ENCODE results near the gene TLE6.

Gene TLE6

GRCh38 chr19:2978772-2979171 lies 1.4 kb downstream of the TLE6 start:
- H2BK15ac ChIP-seq (ENCODE audit: low read depth, poor library complexity, severe bottlenecking): no peak overlapping the region
- no peak overlapping the region for H3K4me2 ChIP-seq (ENCODE audit: low read length, poor library complexity, severe bottlenecking)
- H3K4me3 ChIP-seq (ENCODE audit: insufficient read depth in 1 of 2, low read depth in 1 of 2, low read length in 2 of 2): no peak overlapping the region
- peaks cover 38% of the 10 kb centered on the region for H3K4me1 ChIP-seq (ENCODE audit: control insufficient read depth, insufficient read depth, low read depth, low read length)
- no peak overlapping the region for H3K4ac ChIP-seq (ENCODE audit: low read depth in 1 of 2, low read length in 2 of 2)
- no peak overlapping the region for H2AFZ ChIP-seq (ENCODE audit: low read depth, low read length)
- H3K27me3 ChIP-seq (ENCODE audit: control insufficient read depth in 1 of 2, insufficient read depth in 1 of 2, low read length in 2 of 2): peaks cover 0 to 4% of the 10 kb centered on the region in 2 experiments
- no peak overlapping the region for H3K18ac ChIP-seq (ENCODE audit: low read depth in 1 of 2, low read length in 2 of 2)
- DNase-seq: no peak
- H2BK12ac ChIP-seq (ENCODE audit: low read length in 2 of 2): no peak overlapping the region
- H2BK120ac ChIP-seq (ENCODE audit: low read depth, low read length): no peak overlapping the region
- H3K23ac ChIP-seq (ENCODE audit: low read length in 2 of 2): no peak overlapping the region
- WGBS: 74% methylated on average over 6 of the region's 9 CpGs
- H2AK5ac ChIP-seq (ENCODE audit: low read length, severe bottlenecking): no peak overlapping the region
- no peaks in the 10 kb centered on the region for H3K9me3 ChIP-seq (ENCODE audit: control insufficient read depth, low read length)
- no peaks in the 10 kb centered on the region for H3K36me3 ChIP-seq (ENCODE audit: control insufficient read depth in 1 of 2, insufficient read depth in 2 of 2, low read depth in 1 of 2, low read length in 2 of 2)
- H3K27ac ChIP-seq (ENCODE audit: low read length, poor library complexity, severe bottlenecking): no peak overlapping the region
- H2BK5ac ChIP-seq (ENCODE audit: low read depth, low read length, poor library complexity, severe bottlenecking): no peak overlapping the region
- H4K91ac ChIP-seq (ENCODE audit: low read length): no peak overlapping the region
- no peak overlapping the region for H3K14ac ChIP-seq (ENCODE audit: low read length in 2 of 2)
- H3K9ac ChIP-seq (ENCODE audit: low read length): no peak overlapping the region
- no peak overlapping the region for H4K8ac ChIP-seq (ENCODE audit: low read length)
- no peaks in the 10 kb centered on the region for H3K79me1 ChIP-seq (replicated peaks; ENCODE audit: low read length, poor library complexity, severe bottlenecking)

DNA sequence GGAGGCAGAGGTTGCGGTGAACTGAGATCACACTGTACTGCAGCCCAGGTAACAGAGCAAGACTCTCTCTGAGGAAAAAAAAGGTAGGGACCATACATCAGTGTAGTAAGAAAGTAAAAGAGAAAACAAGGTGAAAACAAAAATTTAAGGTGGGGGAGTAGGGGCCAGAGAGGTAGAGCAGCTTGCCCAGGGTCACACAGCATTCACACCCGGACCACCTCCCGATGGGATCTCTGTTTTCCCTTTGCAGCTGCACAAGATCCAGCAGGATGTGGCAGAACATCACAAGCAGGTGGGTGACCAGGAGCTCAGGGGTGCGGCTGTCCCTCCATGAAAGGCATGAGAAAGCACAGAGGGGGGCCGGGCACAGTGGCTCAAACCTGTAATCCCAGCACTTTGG lies 4.5 kb downstream of the TLE6 start:
- no peak overlapping the region for H3K9ac ChIP-seq (ENCODE audit: low read length)
- H3K9me3 ChIP-seq (ENCODE audit: control insufficient read depth, low read length): no peaks in the 10 kb centered on the region
- no peak overlapping the region for H2BK5ac ChIP-seq (ENCODE audit: low read depth, low read length, poor library complexity, severe bottlenecking)
- WGBS: 88% methylated on average over 5 of the region's 5 CpGs
- no peak overlapping the region for H3K14ac ChIP-seq (ENCODE audit: low read length in 2 of 2)
- no peak overlapping the region for H4K91ac ChIP-seq (ENCODE audit: low read length)
- peaks cover 4 to 5% of the 10 kb centered on the region in 2 experiments for H3K27me3 ChIP-seq (ENCODE audit: control insufficient read depth in 1 of 2, insufficient read depth in 1 of 2, low read length in 2 of 2)
- H3K4me2 ChIP-seq (ENCODE audit: low read length, poor library complexity, severe bottlenecking): no peak overlapping the region
- no peak overlapping the region for H3K4ac ChIP-seq (ENCODE audit: low read depth in 1 of 2, low read length in 2 of 2)
- no peak overlapping the region for H3K23ac ChIP-seq (ENCODE audit: low read length in 2 of 2)
- H3K79me1 ChIP-seq (replicated peaks; ENCODE audit: low read length, poor library complexity, severe bottlenecking): no peaks in the 10 kb centered on the region
- no peak overlapping the region for H3K18ac ChIP-seq (ENCODE audit: low read depth in 1 of 2, low read length in 2 of 2)
- no peak overlapping the region for H2BK120ac ChIP-seq (ENCODE audit: low read depth, low read length)
- no peak overlapping the region for H3K27ac ChIP-seq (ENCODE audit: low read length, poor library complexity, severe bottlenecking)
- no peaks in the 10 kb centered on the region for H3K36me3 ChIP-seq (ENCODE audit: control insufficient read depth in 1 of 2, insufficient read depth in 2 of 2, low read depth in 1 of 2, low read length in 2 of 2)
- H4K8ac ChIP-seq (ENCODE audit: low read length): no peak overlapping the region
- no peak overlapping the region for H2BK15ac ChIP-seq (ENCODE audit: low read depth, poor library complexity, severe bottlenecking)
- H3K4me3 ChIP-seq (ENCODE audit: insufficient read depth in 1 of 2, low read depth in 1 of 2, low read length in 2 of 2): no peak overlapping the region
- H2AK5ac ChIP-seq (ENCODE audit: low read length, severe bottlenecking): no peak overlapping the region
- no peak overlapping the region for H2BK12ac ChIP-seq (ENCODE audit: low read length in 2 of 2)
- DNase-seq: no peak
- H2AFZ ChIP-seq (ENCODE audit: low read depth, low read length): no peak overlapping the region
- H3K4me1 ChIP-seq (ENCODE audit: control insufficient read depth, insufficient read depth, low read depth, low read length): peaks cover 38% of the 10 kb centered on the region

DNA sequence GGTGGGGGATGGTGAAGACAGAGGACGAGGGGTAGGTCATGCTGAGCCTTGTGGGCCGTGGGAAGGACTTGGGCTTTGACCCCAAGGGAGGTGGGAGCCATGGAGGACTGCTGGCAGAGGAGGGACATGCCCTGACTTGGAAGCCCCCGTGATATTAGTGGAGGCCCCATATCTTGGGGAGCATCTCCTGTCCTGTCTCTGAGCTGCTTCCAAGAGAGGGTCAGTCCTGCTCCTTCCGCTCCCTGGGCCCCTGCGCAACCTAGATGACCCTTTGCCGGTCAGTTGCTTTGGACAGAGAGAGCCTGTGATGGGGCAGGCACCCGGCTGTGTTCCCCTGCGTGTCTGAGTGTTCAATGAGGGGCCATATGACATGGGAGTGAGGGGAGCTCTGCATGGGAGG lies 5.2 kb downstream of the TLE6 start:
- H2BK12ac ChIP-seq (ENCODE audit: low read length in 2 of 2): peak overlapping the region; percentile 27 to 38
- H3K4ac ChIP-seq (ENCODE audit: low read depth in 1 of 2, low read length in 2 of 2): no peak overlapping the region
- H2BK120ac ChIP-seq (ENCODE audit: low read depth, low read length): no peak overlapping the region
- no peak overlapping the region for H3K4me2 ChIP-seq (ENCODE audit: low read length, poor library complexity, severe bottlenecking)
- peak overlapping the region; percentile 24 for H4K8ac ChIP-seq (ENCODE audit: low read length)
- H3K18ac ChIP-seq (ENCODE audit: low read depth in 1 of 2, low read length in 2 of 2): peak overlapping the region in 1 of 2 experiments; percentile 53
- no peaks in the 10 kb centered on the region for H3K79me1 ChIP-seq (replicated peaks; ENCODE audit: low read length, poor library complexity, severe bottlenecking)
- H3K27me3 ChIP-seq (ENCODE audit: control insufficient read depth in 1 of 2, insufficient read depth in 1 of 2, low read length in 2 of 2): peaks cover 11% of the 10 kb centered on the region in 2 experiments
- 59% methylated on average over 8 of the region's 8 CpGs for WGBS
- H3K14ac ChIP-seq (ENCODE audit: low read length in 2 of 2): no peak overlapping the region
- H3K9me3 ChIP-seq (ENCODE audit: control insufficient read depth, low read length): no peaks in the 10 kb centered on the region
- no peak overlapping the region for H2AK5ac ChIP-seq (ENCODE audit: low read length, severe bottlenecking)
- no peak for DNase-seq
- no peaks in the 10 kb centered on the region for H3K36me3 ChIP-seq (ENCODE audit: control insufficient read depth in 1 of 2, insufficient read depth in 2 of 2, low read depth in 1 of 2, low read length in 2 of 2)
- no peak overlapping the region for H2AFZ ChIP-seq (ENCODE audit: low read depth, low read length)
- no peak overlapping the region for H3K23ac ChIP-seq (ENCODE audit: low read length in 2 of 2)
- H3K27ac ChIP-seq (ENCODE audit: low read length, poor library complexity, severe bottlenecking): no peak overlapping the region
- peak overlapping the region; percentile 14 for H4K91ac ChIP-seq (ENCODE audit: low read length)
- no peak overlapping the region for H2BK5ac ChIP-seq (ENCODE audit: low read depth, low read length, poor library complexity, severe bottlenecking)
- H3K9ac ChIP-seq (ENCODE audit: low read length): no peak overlapping the region
- peak overlapping the region; percentile 44 for H2BK15ac ChIP-seq (ENCODE audit: low read depth, poor library complexity, severe bottlenecking)
- H3K4me3 ChIP-seq (ENCODE audit: insufficient read depth in 1 of 2, low read depth in 1 of 2, low read length in 2 of 2): no peak overlapping the region
- peaks cover 43% of the 10 kb centered on the region for H3K4me1 ChIP-seq (ENCODE audit: control insufficient read depth, insufficient read depth, low read depth, low read length)

DNA sequence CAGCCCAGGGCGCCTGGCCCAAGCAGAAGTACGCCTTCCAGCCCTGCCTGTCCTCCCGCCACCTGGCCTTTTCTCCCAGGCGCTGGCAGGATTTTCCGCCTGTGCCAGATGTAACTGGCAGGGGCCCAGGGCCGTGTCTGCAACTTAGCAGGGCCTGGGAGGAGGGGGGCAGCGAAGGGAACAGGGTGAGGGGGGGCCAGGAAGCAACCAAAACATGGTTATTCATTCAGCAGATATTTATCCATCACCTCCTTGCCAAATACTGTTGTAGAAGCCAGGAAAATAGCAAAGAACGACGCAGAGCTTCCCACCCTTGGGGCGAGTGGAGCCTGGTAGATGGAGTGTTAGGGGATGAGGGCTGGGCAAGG lies 5.6 kb downstream of the TLE6 start:
- peaks cover 42% of the 10 kb centered on the region for H3K4me1 ChIP-seq (ENCODE audit: control insufficient read depth, insufficient read depth, low read depth, low read length)
- H2BK120ac ChIP-seq (ENCODE audit: low read depth, low read length): no peak overlapping the region
- H3K27me3 ChIP-seq (ENCODE audit: control insufficient read depth in 1 of 2, insufficient read depth in 1 of 2, low read length in 2 of 2): peaks cover 15% of the 10 kb centered on the region in 2 experiments
- H2AFZ ChIP-seq (ENCODE audit: low read depth, low read length): no peak overlapping the region
- H2BK5ac ChIP-seq (ENCODE audit: low read depth, low read length, poor library complexity, severe bottlenecking): no peak overlapping the region
- H3K18ac ChIP-seq (ENCODE audit: low read depth in 1 of 2, low read length in 2 of 2): peak overlapping the region in 1 of 2 experiments; percentile 85
- no peak overlapping the region for H3K4me3 ChIP-seq (ENCODE audit: insufficient read depth in 1 of 2, low read depth in 1 of 2, low read length in 2 of 2)
- no peak overlapping the region for H3K4me2 ChIP-seq (ENCODE audit: low read length, poor library complexity, severe bottlenecking)
- H3K36me3 ChIP-seq (ENCODE audit: control insufficient read depth in 1 of 2, insufficient read depth in 2 of 2, low read depth in 1 of 2, low read length in 2 of 2): no peaks in the 10 kb centered on the region
- peak; percentile 54 for DNase-seq
- H2BK15ac ChIP-seq (ENCODE audit: low read depth, poor library complexity, severe bottlenecking): peak overlapping the region; percentile 29
- no peak overlapping the region for H3K23ac ChIP-seq (ENCODE audit: low read length in 2 of 2)
- no peaks in the 10 kb centered on the region for H3K9me3 ChIP-seq (ENCODE audit: control insufficient read depth, low read length)
- H4K91ac ChIP-seq (ENCODE audit: low read length): peak overlapping the region; percentile 65
- H2AK5ac ChIP-seq (ENCODE audit: low read length, severe bottlenecking): no peak overlapping the region
- peak overlapping the region in 1 of 2 experiments; percentile 8 for H3K14ac ChIP-seq (ENCODE audit: low read length in 2 of 2)
- H3K9ac ChIP-seq (ENCODE audit: low read length): peak overlapping the region; percentile 48
- H2BK12ac ChIP-seq (ENCODE audit: low read length in 2 of 2): peak overlapping the region; percentile 79 to 84
- H3K79me1 ChIP-seq (replicated peaks; ENCODE audit: low read length, poor library complexity, severe bottlenecking): no peaks in the 10 kb centered on the region
- H3K4ac ChIP-seq (ENCODE audit: low read depth in 1 of 2, low read length in 2 of 2): peak overlapping the region in 1 of 2 experiments; percentile 43
- WGBS: 36% methylated on average over 8 of the region's 10 CpGs
- H3K27ac ChIP-seq (ENCODE audit: low read length, poor library complexity, severe bottlenecking): peak overlapping the region; percentile 22
- peak overlapping the region; percentile 24 for H4K8ac ChIP-seq (ENCODE audit: low read length)
